NB4 (cell line): ENCODE data around the gene SYT12.

Experiments used
- MAX ChIP-seq: IDR thresholded peaks from 2 replicates; pipeline ENCODE4 v1.6.1; 2011; ENCODE audit warnings: low read depth, low read length
- MYC ChIP-seq: IDR thresholded peaks from 2 replicates; pipeline ENCODE4 v1.6.1; 2011; ENCODE audit warnings: low read depth, low read length
- POLR2A ChIP-seq: IDR thresholded peaks from 2 replicates; pipeline ENCODE4 v1.6.1; 2011; ENCODE audit warnings: mild to moderate bottlenecking; ENCODE audit not compliant: insufficient read length; ENCODE audit errors: extremely low read depth
- TF ChIP-seq, protein P1 (sequence below): IDR thresholded peaks from one replicate; pipeline ENCODE4 v1.5.1; 2012; ENCODE audit warnings: low read depth, low read length

DNA sequence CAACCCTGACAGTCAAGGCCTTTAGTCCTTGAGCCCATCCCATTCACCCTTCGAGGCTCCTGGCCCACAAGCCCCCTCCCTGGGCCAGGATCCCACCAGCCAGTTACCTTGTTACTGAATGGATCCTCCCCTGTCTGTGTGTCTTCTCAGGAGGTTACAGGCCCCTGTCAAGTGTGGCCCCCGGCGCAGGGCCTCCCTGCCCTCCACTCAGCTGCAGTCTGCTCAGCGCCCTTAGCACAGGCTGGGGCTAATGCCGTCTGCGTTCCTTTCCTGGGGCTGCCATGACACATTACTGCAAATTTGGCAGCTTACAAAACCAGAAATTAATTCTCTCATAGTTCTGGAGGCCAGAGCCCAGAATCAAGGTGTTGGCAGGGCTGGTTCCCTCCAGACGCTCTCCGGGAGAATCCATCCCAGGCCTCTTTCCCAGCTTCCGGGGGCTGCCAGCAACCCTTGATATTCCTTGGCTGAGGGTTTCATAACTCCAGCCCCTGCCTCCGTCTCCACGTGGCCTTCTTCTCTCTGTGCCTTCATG lies 9.4 kb upstream of the SYT12 start:
- TF ChIP-seq, protein P1, sequence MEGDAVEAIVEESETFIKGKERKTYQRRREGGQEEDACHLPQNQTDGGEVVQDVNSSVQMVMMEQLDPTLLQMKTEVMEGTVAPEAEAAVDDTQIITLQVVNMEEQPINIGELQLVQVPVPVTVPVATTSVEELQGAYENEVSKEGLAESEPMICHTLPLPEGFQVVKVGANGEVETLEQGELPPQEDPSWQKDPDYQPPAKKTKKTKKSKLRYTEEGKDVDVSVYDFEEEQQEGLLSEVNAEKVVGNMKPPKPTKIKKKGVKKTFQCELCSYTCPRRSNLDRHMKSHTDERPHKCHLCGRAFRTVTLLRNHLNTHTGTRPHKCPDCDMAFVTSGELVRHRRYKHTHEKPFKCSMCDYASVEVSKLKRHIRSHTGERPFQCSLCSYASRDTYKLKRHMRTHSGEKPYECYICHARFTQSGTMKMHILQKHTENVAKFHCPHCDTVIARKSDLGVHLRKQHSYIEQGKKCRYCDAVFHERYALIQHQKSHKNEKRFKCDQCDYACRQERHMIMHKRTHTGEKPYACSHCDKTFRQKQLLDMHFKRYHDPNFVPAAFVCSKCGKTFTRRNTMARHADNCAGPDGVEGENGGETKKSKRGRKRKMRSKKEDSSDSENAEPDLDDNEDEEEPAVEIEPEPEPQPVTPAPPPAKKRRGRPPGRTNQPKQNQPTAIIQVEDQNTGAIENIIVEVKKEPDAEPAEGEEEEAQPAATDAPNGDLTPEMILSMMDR: no peak
- TF ChIP-seq POLR2A (no peak), MYC (no peak), MAX (no peak)
